Measurements from ENCODE around the gene IGF1R.
A peak's percentile ranks its signal among the peaks of the same experiment; 100 is the strongest.

The IGF1R gene

GRCh38 chr15:98967096-98967495 lies 318.8 kb downstream of the IGF1R start:
- FAIRE-seq, result no peak
- TF ChIP-seq POLR2A (IDR thresholded peaks at IDR 0.05; ENCODE audit: low read depth, low read length), result no peak
- DNase-seq (ENCODE audit: insufficient read length, low spot score), result no peak

- FAIRE-seq (no peak), DNase-seq (ENCODE audit: insufficient read length, low spot score) (no peak)
- no peak for TF ChIP-seq POLR2A (IDR thresholded peaks at IDR 0.05; ENCODE audit: low read depth, low read length)
Observed at GRCh38 chr15:98967916-98968315, 319.6 kb downstream of the IGF1R start.

GRCh38 chr15:98968576-98968975 lies 320.2 kb downstream of the IGF1R start:
- no peak for TF ChIP-seq POLR2A (IDR thresholded peaks at IDR 0.05; ENCODE audit: low read depth, low read length)
- no peak for DNase-seq (ENCODE audit: insufficient read length, low spot score)
- no peak for FAIRE-seq

- TF ChIP-seq POLR2A (IDR thresholded peaks at IDR 0.05; ENCODE audit: low read depth, low read length), result no peak
- FAIRE-seq (no peak), DNase-seq (ENCODE audit: insufficient read length, low spot score) (no peak)
Observed at GRCh38 chr15:98969126-98969735, 320.9 kb downstream of the IGF1R start.

GRCh38 chr15:98970799-98971198 lies 322.5 kb downstream of the IGF1R start:
- FAIRE-seq, result no peak
- TF ChIP-seq POLR2A (IDR thresholded peaks at IDR 0.05; ENCODE audit: low read depth, low read length), result no peak

GRCh38 chr15:98976500-98976899 lies 328.2 kb downstream of the IGF1R start:
- no peak for DNase-seq (ENCODE audit: insufficient read length, low spot score)
- FAIRE-seq, result no peak
- TF ChIP-seq POLR2A (IDR thresholded peaks at IDR 0.05; ENCODE audit: low read depth, low read length), result no peak

More at GRCh38 chr15:98970799-98971198, 322.5 kb downstream of the IGF1R start:
- DNase-seq (ENCODE audit: insufficient read length, low spot score), result no peak

- no peak for DNase-seq (ENCODE audit: insufficient read length, low spot score)
- no peak for FAIRE-seq
- no peak for TF ChIP-seq POLR2A (IDR thresholded peaks at IDR 0.05; ENCODE audit: low read depth, low read length)
Observed at GRCh38 chr15:98977441-98977840, 329.1 kb downstream of the IGF1R start.

- no peak for TF ChIP-seq POLR2A (IDR thresholded peaks at IDR 0.05; ENCODE audit: low read depth, low read length)
- DNase-seq (ENCODE audit: insufficient read length, low spot score), result no peak
- no peak for FAIRE-seq
Observed at GRCh38 chr15:98978153-98978552, 329.8 kb downstream of the IGF1R start.

- DNase-seq (ENCODE audit: insufficient read length, low spot score), result no peak
- FAIRE-seq, result no peak
- TF ChIP-seq POLR2A (IDR thresholded peaks at IDR 0.05; ENCODE audit: low read depth, low read length), result no peak
Observed at GRCh38 chr15:98980899-98981228, 332.5 kb downstream of the IGF1R start.

GRCh38 chr15:98981851-98982722 lies 333.7 kb downstream of the IGF1R start:
- no peak for DNase-seq (ENCODE audit: insufficient read length, low spot score)
- no peak for TF ChIP-seq POLR2A (IDR thresholded peaks at IDR 0.05; ENCODE audit: low read depth, low read length)
- no peak for FAIRE-seq

- FAIRE-seq (no peak), DNase-seq (ENCODE audit: insufficient read length, low spot score) (peak; percentile 54)
- no peak for TF ChIP-seq POLR2A (IDR thresholded peaks at IDR 0.05; ENCODE audit: low read depth, low read length)
Observed at GRCh38 chr15:98983334-98983733, 335.0 kb downstream of the IGF1R start.

- DNase-seq (ENCODE audit: insufficient read length, low spot score) (no peak), FAIRE-seq (no peak)
- TF ChIP-seq POLR2A (IDR thresholded peaks at IDR 0.05; ENCODE audit: low read depth, low read length), result no peak
Observed at GRCh38 chr15:98986281-98986680, 337.9 kb downstream of the IGF1R start.

- TF ChIP-seq POLR2A (IDR thresholded peaks at IDR 0.05; ENCODE audit: low read depth, low read length), result no peak
- DNase-seq (ENCODE audit: insufficient read length, low spot score), result no peak
- FAIRE-seq, result no peak
Observed at GRCh38 chr15:98994892-98995291, 346.6 kb downstream of the IGF1R start.

- no peak for DNase-seq (ENCODE audit: insufficient read length, low spot score)
- TF ChIP-seq POLR2A (IDR thresholded peaks at IDR 0.05; ENCODE audit: low read depth, low read length), result no peak
- no peak for FAIRE-seq
Observed at GRCh38 chr15:98996169-98996568, 347.8 kb downstream of the IGF1R start.

- TF ChIP-seq POLR2A (IDR thresholded peaks at IDR 0.05; ENCODE audit: low read depth, low read length), result no peak
- FAIRE-seq (no peak), DNase-seq (ENCODE audit: insufficient read length, low spot score) (no peak)
Observed at GRCh38 chr15:98996624-98997023, 348.3 kb downstream of the IGF1R start.

Measured in H54 (cell line).